ENCODE results near the gene TPD52L3. TPM values are rescaled to one million over a fixed set of nuclear protein-coding genes. Genes with fewer than 3 reads are reported as not detected.

TPD52L3 gene
- polyA plus RNA-seq (2012; ENCODE audit: insufficient read depth, insufficient read length), result not detected

- DNase-seq (ENCODE audit: low read depth, low spot score), result no peak
- no peak within 1 kb of the TSS for H3K4me3 ChIP-seq (ENCODE audit: low read length)
Observed at GRCh38 chr9:6328103-6328502, at the start of gene TPD52L3. TSS of gene TPD52L3 (plus strand) at chr9:6328375. CDS start at chr9:6328596, 221 bp downstream.

DNA sequence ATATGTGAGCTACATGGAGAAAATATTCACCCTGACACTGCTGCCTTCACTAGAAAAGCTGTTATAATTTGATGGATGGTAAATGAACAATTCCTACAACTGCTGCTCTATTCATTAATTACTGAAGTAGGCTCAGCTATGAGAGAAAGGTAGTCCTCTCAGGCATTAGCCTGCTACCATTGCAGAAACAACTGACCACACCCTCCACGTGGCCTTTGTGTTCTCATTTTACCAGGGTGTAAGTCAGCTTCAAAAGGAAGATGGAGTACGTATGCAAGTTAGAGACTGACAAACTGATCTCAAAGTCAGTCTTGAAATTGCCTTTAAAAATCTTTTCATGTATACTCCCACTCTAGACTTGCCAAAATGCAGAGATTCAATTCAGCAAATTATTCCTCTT, 26.3 kb upstream of the TPD52L3 start:
- H3K4me3 ChIP-seq (ENCODE audit: low read length), result no peak overlapping the region
- no peak for DNase-seq (ENCODE audit: low read depth, low spot score)

- no peak for DNase-seq (ENCODE audit: low read depth, low spot score)
- no peak overlapping the region for H3K4me3 ChIP-seq (ENCODE audit: low read length)
Observed at GRCh38 chr9:6302417-6302816, 25.8 kb upstream of the TPD52L3 start.

- no peak for DNase-seq (ENCODE audit: low read depth, low spot score)
- no peak overlapping the region for H3K4me3 ChIP-seq (ENCODE audit: low read length)
Observed at GRCh38 chr9:6304232-6304631, 23.9 kb upstream of the TPD52L3 start.

- H3K4me3 ChIP-seq (ENCODE audit: low read length), result no peak overlapping the region
- DNase-seq (ENCODE audit: low read depth, low spot score), result peak; percentile 45
Observed at GRCh38 chr9:6305954-6306563, 22.1 kb upstream of the TPD52L3 start.

- H3K4me3 ChIP-seq (ENCODE audit: low read length), result no peak overlapping the region
- peak; percentile 54 for DNase-seq (ENCODE audit: low read depth, low spot score)
Observed at GRCh38 chr9:6307551-6308096, 20.6 kb upstream of the TPD52L3 start.

GRCh38 chr9:6330958-6331634, 2.9 kb downstream of the TPD52L3 start:
- no peak overlapping the region for H3K4me3 ChIP-seq (ENCODE audit: low read length)
- no peak for DNase-seq (ENCODE audit: low read depth, low spot score)

- no peak for DNase-seq (ENCODE audit: low read depth, low spot score)
- H3K4me3 ChIP-seq (ENCODE audit: low read length), result no peak overlapping the region
Observed at GRCh38 chr9:6334305-6334704, 6.1 kb downstream of the TPD52L3 start.

DNA sequence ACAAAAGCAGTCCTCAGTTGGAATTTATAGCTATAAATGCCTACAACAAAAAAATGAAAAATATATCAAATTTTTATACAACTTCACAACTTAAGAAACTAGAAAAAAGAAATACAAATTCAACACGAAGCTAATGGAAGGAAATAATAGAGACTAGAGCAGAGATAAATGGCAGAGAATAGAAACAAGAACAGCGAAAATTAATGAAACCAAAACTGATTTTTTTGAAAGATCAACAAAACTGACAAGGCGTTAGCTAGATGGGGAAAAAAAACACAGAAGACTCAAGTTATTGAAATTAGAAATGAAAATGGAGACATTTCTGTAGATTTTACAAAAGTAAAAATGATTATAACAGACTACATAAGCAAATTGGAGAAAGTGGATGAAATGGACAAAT, 20.6 kb downstream of the TPD52L3 start:
- no peak for DNase-seq (ENCODE audit: low read depth, low spot score)
- H3K4me3 ChIP-seq (ENCODE audit: low read length), result no peak overlapping the region

GRCh38 chr9:6351737-6352136, 23.6 kb downstream of the TPD52L3 start:
- DNase-seq (ENCODE audit: low read depth, low spot score), result no peak

DNA sequence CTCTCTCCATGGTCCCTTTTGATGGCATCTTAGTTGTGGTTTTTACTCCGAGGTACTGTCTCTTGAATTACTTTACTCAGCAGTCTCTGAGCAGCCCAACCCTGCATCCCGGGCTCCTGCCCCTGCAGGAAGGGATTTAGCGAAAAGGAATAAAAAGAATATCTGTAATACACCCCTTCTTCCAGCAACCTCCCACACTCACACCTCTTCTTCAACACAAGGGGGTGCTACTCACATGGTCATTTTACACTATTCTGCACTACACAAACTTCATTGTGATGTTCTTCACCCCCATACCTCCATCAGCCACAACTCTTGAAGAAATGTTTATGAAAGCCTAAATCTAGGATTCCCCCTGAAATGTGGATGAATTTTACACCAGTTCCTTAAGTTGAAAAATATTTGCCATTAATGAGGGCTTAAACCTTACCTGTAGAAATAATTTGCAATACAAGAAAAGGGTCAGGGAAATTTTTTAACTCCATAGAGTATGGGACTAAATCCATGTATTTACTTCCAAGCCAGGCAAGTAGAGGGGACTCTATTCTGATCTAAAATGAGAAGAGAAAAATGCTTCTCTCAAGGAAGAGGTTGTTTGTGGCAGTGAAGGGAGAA, 26.0 kb downstream of the TPD52L3 start:
- no peak overlapping the region for H3K4me3 ChIP-seq (ENCODE audit: low read length)
- DNase-seq (ENCODE audit: low read depth, low spot score), result peak; percentile 67

More at GRCh38 chr9:6351737-6352136, 23.6 kb downstream of the TPD52L3 start:
- no peak overlapping the region for H3K4me3 ChIP-seq (ENCODE audit: low read length)

GRCh38 chr9:6355728-6356127, 27.6 kb downstream of the TPD52L3 start:
- DNase-seq (ENCODE audit: low read depth, low spot score), result no peak
- H3K4me3 ChIP-seq (ENCODE audit: low read length), result no peak overlapping the region

GRCh38 chr9:6356441-6356840, 28.3 kb downstream of the TPD52L3 start:
- no peak overlapping the region for H3K4me3 ChIP-seq (ENCODE audit: low read length)
- DNase-seq (ENCODE audit: low read depth, low spot score), result no peak

- H3K4me3 ChIP-seq (ENCODE audit: low read length), result no peak overlapping the region
- DNase-seq (ENCODE audit: low read depth, low spot score), result no peak
Observed at GRCh38 chr9:6356904-6357303, 28.7 kb downstream of the TPD52L3 start.

GRCh38 chr9:6367128-6367890, 39.1 kb downstream of the TPD52L3 start:
- H3K4me3 ChIP-seq (ENCODE audit: low read length), result no peak overlapping the region
- no peak for DNase-seq (ENCODE audit: low read depth, low spot score)

DNA sequence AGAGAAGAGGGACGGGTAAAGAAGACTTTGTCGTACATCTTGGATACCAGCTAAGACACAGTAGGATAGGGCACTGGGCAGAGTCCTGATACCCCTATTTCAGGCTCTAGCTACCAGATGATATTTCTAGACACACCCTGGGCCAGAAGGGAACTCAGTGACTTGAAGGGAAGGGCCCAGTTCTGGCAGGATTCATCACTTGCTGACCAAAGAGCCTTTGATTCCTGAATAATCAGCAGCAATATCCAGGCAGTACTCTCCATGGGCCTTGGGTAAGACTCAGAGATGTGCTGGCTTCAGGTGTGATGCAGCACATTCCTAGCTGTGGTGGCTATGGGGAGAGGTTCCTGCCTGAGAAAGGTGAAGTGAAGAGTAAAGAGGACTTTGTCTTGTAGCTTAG, 40.7 kb downstream of the TPD52L3 start:
- DNase-seq (ENCODE audit: low read depth, low spot score), result no peak
- no peak overlapping the region for H3K4me3 ChIP-seq (ENCODE audit: low read length)

All from Jurkat, Clone E6-1 (cell line).